ENCODE data around the gene TMEM138. TPM values are rescaled to one million over a fixed set of nuclear protein-coding genes. Genes with fewer than 3 reads are reported as not detected.

TMEM138 gene
- polyA plus RNA-seq, 1 experiment = 55.6 TPM

DNA sequence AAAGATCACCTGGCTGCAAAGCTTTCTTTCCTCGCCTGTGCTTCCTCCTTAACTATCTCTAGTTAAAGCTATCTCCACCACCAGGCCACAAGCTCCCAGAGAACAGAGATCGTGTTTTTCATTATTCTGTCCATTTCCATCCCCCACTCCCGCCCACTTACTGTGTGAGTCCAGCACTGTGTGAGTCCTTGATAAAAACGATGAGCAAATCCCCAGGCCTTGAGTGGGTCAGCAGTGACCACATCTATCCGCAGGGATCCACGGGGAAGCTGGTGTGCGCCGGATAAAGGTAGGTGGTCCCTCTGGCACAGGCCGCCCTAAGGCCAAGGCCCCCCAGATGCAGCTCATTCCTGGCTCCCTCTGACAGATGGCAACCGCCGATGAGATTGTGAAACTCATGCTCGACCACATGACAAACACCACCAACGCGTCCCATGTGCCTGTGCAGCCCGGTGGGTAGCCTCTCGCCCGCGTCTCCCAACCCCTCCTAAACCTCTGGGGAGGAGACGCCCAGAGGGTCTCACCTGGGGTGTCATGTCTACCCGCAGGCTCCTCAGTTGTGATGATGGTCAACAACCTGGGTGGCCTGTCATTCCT, 19.9 kb upstream of the TMEM138 start:
- no peak for DNase-seq (ENCODE audit: low read depth)
- CTCF ChIA-PET = interaction anchor here (0.5 to 10.9 kb wide), 3 partner anchors 23 to 49 kb away, joined by 3 to 374 read pairs (median 4); no protein-coding TSS in a partner anchor
- TF ChIP-seq, protein P1, sequence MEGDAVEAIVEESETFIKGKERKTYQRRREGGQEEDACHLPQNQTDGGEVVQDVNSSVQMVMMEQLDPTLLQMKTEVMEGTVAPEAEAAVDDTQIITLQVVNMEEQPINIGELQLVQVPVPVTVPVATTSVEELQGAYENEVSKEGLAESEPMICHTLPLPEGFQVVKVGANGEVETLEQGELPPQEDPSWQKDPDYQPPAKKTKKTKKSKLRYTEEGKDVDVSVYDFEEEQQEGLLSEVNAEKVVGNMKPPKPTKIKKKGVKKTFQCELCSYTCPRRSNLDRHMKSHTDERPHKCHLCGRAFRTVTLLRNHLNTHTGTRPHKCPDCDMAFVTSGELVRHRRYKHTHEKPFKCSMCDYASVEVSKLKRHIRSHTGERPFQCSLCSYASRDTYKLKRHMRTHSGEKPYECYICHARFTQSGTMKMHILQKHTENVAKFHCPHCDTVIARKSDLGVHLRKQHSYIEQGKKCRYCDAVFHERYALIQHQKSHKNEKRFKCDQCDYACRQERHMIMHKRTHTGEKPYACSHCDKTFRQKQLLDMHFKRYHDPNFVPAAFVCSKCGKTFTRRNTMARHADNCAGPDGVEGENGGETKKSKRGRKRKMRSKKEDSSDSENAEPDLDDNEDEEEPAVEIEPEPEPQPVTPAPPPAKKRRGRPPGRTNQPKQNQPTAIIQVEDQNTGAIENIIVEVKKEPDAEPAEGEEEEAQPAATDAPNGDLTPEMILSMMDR (IDR thresholded peaks at IDR 0.05; ENCODE audit: insufficient read depth, low read depth, low read length) = no peak
- no peaks in the 10 kb centered on the region for H3K27me3 ChIP-seq (ENCODE audit: control insufficient read depth, insufficient read depth, low read length)
- POLR2A ChIA-PET = no interaction called here
- H3K4me3 ChIP-seq (ENCODE audit: low read depth, low read length) = no peak overlapping the region
- H3K36me3 ChIP-seq (ENCODE audit: control insufficient read depth, insufficient read depth, low read length) = peaks cover 4% of the 10 kb centered on the region

DNA sequence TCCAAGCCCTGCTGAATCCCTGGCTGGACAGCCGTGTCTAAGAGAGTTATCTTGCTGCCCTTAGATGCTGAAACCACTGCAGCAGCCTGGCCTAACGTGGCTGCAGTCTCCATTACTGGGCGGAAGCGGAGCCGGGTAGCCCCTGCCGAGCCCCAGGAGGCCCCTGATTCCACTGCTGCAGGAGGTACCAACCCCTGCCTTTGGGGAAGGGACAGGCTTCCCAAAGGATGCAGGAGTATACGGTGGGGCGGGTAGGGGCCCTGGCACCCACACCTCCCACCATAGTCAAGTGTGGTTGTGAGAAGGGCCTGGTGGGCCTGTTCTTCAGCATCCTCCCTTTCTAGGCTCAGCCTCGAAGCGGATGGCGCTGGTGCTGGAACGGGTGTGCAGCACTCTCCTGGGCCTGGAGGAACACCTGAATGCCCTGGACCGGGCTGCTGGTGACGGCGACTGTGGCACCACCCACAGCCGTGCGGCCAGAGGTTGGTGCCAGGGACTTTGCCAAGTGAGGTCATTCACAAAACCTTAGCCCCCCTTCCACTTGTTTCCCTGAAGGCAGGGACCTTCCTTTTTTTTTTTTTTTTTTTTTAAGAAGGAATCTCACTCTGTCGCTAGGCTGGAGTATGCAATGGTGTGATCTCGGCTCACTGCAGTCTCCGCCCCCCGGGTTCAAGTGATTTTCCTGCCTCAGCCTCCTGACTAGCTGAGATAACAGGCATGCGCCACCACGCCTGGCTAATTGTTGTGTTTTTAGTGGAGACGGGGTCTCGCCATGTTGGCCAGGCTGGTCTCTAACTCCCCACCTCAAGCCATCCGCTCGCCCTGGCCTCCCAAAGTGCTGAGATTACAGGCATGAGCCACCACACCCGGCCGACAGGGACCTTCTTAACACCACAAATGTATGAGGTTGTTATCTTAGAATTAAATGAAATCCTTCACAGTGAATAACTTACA, 18.1 kb upstream of the TMEM138 start:
- Histone ChIP-seq H3K4me3 (ENCODE audit: low read depth, low read length) (no peak overlapping the region), H3K27me3 (ENCODE audit: control insufficient read depth, insufficient read depth, low read length) (no peaks in the 10 kb centered on the region), H3K36me3 (ENCODE audit: control insufficient read depth, insufficient read depth, low read length) (peaks cover 6% of the 10 kb centered on the region)
- ChIA-PET CTCF (interaction anchor here (1.6 to 6.6 kb wide), 2 partner anchors 8 to 49 kb away, joined by 4 to 56 read pairs; partner anchors contain the start of gene TMEM216), POLR2A (no interaction called here)
- DNase-seq (ENCODE audit: low read depth) = no peak
- TF ChIP-seq, protein P1 (IDR thresholded peaks at IDR 0.05; ENCODE audit: insufficient read depth, low read depth, low read length) = no peak

DNA sequence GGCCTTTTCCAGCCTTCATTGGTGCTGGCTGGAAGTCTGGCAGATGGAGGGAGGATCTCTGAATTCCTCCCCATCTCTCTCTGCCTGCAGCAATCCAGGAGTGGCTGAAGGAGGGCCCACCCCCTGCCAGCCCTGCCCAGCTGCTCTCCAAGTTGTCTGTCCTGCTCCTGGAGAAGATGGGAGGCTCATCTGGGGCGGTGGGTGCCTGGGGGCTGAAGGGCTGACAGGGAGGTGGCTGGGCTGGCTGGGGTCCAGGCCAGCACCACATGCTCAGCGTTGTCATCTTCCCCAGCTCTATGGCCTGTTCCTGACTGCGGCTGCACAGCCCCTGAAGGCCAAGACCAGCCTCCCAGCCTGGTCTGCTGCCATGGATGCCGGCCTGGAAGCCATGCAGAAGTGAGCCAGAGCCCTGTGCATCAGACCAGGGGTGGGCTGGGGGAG, 17.0 kb upstream of the TMEM138 start:
- TF ChIP-seq, protein P1 (IDR thresholded peaks at IDR 0.05; ENCODE audit: insufficient read depth, low read depth, low read length) = no peak
- DNase-seq (ENCODE audit: low read depth) = no peak
- CTCF ChIA-PET = interaction anchor here (0.8 to 6.6 kb wide), 5 partner anchors 9 to 47 kb away, joined by 4 to 56 read pairs (median 4); partner anchors contain the start of gene TMEM216
- Histone ChIP-seq H3K4me3 (ENCODE audit: low read depth, low read length) (no peak overlapping the region), H3K27me3 (ENCODE audit: control insufficient read depth, insufficient read depth, low read length) (no peaks in the 10 kb centered on the region), H3K36me3 (ENCODE audit: control insufficient read depth, insufficient read depth, low read length) (peaks cover 11% of the 10 kb centered on the region)
- POLR2A ChIA-PET = no interaction called here

DNA sequence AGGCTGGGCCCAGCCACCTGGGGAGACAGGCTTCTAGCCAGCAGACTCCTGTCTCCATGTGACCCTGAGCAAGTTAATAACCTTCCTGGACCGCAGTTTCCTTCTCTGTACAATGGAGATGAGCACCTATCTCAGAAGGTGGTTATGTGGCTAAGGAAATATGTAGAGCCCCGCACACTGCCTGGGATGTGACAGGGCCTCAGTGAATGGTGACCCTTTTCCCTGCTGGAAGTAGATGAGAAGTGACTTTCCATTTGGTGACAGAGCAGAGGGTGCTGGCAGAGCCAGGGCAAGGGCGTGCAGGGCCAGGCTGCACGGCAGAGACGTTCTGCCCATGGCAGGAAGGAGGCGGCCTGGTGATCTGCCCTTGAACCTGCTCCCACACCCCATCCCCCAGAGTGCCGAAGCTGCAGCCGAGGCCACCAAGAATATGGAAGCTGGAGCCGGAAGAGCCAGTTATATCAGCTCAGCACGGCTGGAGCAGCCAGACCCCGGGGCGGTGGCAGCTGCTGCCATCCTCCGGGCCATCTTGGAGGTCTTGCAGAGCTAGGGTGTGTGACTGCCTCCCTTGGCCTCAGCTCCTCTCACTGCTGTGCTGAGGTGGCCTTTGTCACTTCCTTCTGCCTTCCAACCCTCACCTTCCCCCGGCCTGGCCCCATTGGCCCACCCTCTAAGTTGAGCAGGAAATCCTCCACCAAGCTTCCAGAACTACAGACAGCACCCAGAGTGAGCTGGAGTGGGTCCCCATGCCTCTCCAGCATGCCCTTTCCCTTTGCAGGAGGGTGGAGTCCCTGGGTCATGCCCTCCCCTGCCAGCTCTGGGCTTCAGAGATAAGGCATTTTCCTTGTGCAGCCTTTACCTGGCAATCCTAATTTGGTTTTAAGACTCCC, 16.0 kb upstream of the TMEM138 start:
- TF ChIP-seq, protein P1 (IDR thresholded peaks at IDR 0.05; ENCODE audit: insufficient read depth, low read depth, low read length) = no peak

More for the DNA sequence above, 16.0 kb upstream of the TMEM138 start:
- ChIA-PET POLR2A (no interaction called here), CTCF (interaction anchor here (1.0 to 6.6 kb wide), 6 partner anchors 10 to 46 kb away, joined by 3 to 56 read pairs (median 4); partner anchors contain the start of gene TMEM216)
- peaks cover 17% of the 10 kb centered on the region for H3K36me3 ChIP-seq (ENCODE audit: control insufficient read depth, insufficient read depth, low read length)
- H3K4me3 ChIP-seq (ENCODE audit: low read depth, low read length) = no peak overlapping the region
- DNase-seq (ENCODE audit: low read depth) = no peak
- H3K27me3 ChIP-seq (ENCODE audit: control insufficient read depth, insufficient read depth, low read length) = no peaks in the 10 kb centered on the region
